ENCODE data around the gene COL1A2. TPM values are rescaled to one million over a fixed set of nuclear protein-coding genes. Genes with fewer than 3 reads are reported as not detected.

The COL1A2 gene
- total and polyA plus RNA-seq, 2 donors (not counting 1 experiment from before 2014, with no cell fraction given) = 0.46 to 0.47 TPM

GRCh38 chr7:94351703-94352102 is 43.0 kb upstream of the COL1A2 start:
- DNase-seq = peak; percentile 68
- ChIA-PET POLR2A (no interaction called here), CTCF (interaction anchor here (0.6 to 1.5 kb wide), 3 partner anchors 44 to 1339 kb away, joined by 3 to 4 read pairs (median 3); no protein-coding TSS in a partner anchor)
- Histone ChIP-seq H3K9me3 (ENCODE audit: control extremely low read depth in 1 of 3, control insufficient read depth in 2 of 3, insufficient read depth in 1 of 3, low read length in 2 of 3) (no peaks in the 10 kb centered on the region), H3K4me2 (replicated peaks; ENCODE audit: low read depth, low read length, poor library complexity, severe bottlenecking) (peak overlapping the region; percentile 44), H3K4me1 (ENCODE audit: control insufficient read depth in 2 of 2, insufficient read depth in 2 of 2, low read length in 2 of 2) (peaks cover 16 to 19% of the 10 kb centered on the region in 2 donors), H3K27ac (ENCODE audit: low read length in 2 of 2) (no peak overlapping the region), H4K20me1 (ENCODE audit: control insufficient read depth, insufficient read depth, low read length, poor library complexity, severe bottlenecking) (no peaks in the 10 kb centered on the region), H3K79me2 (ENCODE audit: control insufficient read depth, insufficient read depth, low read length) (no peaks in the 10 kb centered on the region), H3K27me3 (replicated peaks in 1 of 4; ENCODE audit: control extremely low read depth in 1 of 4, control insufficient read depth in 3 of 4, insufficient read depth in 4 of 4, low read length in 3 of 4) (no peaks in the 10 kb centered on the region), H3K4me3 (ENCODE audit: control extremely low read depth in 1 of 5, extremely low read depth in 1 of 5, insufficient read depth in 1 of 5, low read depth in 2 of 5, low read length in 4 of 5) (peak overlapping the region in 1 of 5 experiments; percentile 43), H3K9ac (ENCODE audit: low read length) (peak overlapping the region; percentile 10), H2AFZ (ENCODE audit: insufficient read depth, low read depth, low read length, poor library complexity, severe bottlenecking) (peak overlapping the region; percentile 36), H3K36me3 (replicated peaks in 1 of 2; ENCODE audit: control extremely low read depth in 1 of 2, control insufficient read depth in 1 of 2, extremely low read depth in 1 of 2, insufficient read depth in 2 of 2, low read length in 1 of 2) (no peaks in the 10 kb centered on the region)
- TF ChIP-seq CTCF (IDR thresholded peaks at IDR 0.05) = no peak
- no peak for TF ChIP-seq EZH2 (IDR thresholded peaks at IDR 0.05; ENCODE audit: borderline replicate concordance, insufficient read depth, low read depth, low read length, poor library complexity, severe bottlenecking)
- Mint-ChIP-seq H3K9me3 (ENCODE audit: insufficient read depth) (no peaks in the 10 kb centered on the region), H3K4me3 (peak overlapping the region; percentile 26), H3K27me3 (peaks cover 11% of the 10 kb centered on the region), H3K4me1 (peaks cover 28% of the 10 kb centered on the region), H3K27ac (peak overlapping the region; percentile 26)
- intact Hi-C loops (cut with micrococcal nuclease) = loop anchor here (5.0 kb wide), 1 partner anchor 299 kb away; no protein-coding TSS in a partner anchor
- ATAC-seq (ENCODE audit: low read depth) = peak; percentile 68
- WGBS (ENCODE audit: insufficient coverage) = 33% methylated on average over 1 of the region's 4 CpGs

DNA sequence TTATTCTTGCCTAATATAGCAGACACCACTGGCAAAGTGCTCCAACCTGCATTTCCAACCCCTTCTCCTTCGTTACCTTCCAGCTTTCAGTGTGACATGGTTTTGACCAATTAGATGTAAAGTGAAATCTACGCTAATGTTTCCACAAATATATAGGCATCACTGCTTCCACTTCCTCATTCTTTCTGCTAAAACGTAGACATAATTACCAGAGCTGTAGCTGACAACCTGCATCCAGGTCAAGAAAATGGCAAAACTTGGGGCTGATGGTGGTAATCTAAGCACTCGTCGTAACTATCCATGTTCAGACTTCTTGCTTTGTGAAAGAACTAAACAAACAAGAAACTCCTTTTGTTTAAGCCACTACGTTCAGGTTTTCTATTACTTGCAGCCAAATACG is 41.8 kb upstream of the COL1A2 start:
- Histone ChIP-seq H3K4me3 (ENCODE audit: control extremely low read depth in 1 of 5, extremely low read depth in 1 of 5, insufficient read depth in 1 of 5, low read depth in 2 of 5, low read length in 4 of 5) (peak overlapping the region in 3 of 5 experiments; percentile 29 to 43 (median 40)), H3K4me1 (ENCODE audit: control insufficient read depth in 2 of 2, insufficient read depth in 2 of 2, low read length in 2 of 2) (peaks cover 16 to 19% of the 10 kb centered on the region in 2 donors), H3K4me2 (replicated peaks; ENCODE audit: low read depth, low read length, poor library complexity, severe bottlenecking) (peak overlapping the region; percentile 44), H3K27ac (ENCODE audit: low read length in 2 of 2) (peak overlapping the region in 1 of 2 donors; percentile 12), H3K9ac (ENCODE audit: low read length) (peak overlapping the region; percentile 25), H3K79me2 (ENCODE audit: control insufficient read depth, insufficient read depth, low read length) (no peaks in the 10 kb centered on the region), H4K20me1 (ENCODE audit: control insufficient read depth, insufficient read depth, low read length, poor library complexity, severe bottlenecking) (no peaks in the 10 kb centered on the region), H3K36me3 (replicated peaks in 1 of 2; ENCODE audit: control extremely low read depth in 1 of 2, control insufficient read depth in 1 of 2, extremely low read depth in 1 of 2, insufficient read depth in 2 of 2, low read length in 1 of 2) (no peaks in the 10 kb centered on the region), H3K9me3 (ENCODE audit: control extremely low read depth in 1 of 3, control insufficient read depth in 2 of 3, insufficient read depth in 1 of 3, low read length in 2 of 3) (no peaks in the 10 kb centered on the region), H3K27me3 (replicated peaks in 1 of 4; ENCODE audit: control extremely low read depth in 1 of 4, control insufficient read depth in 3 of 4, insufficient read depth in 4 of 4, low read length in 3 of 4) (no peaks in the 10 kb centered on the region), H2AFZ (ENCODE audit: insufficient read depth, low read depth, low read length, poor library complexity, severe bottlenecking) (peak overlapping the region; percentile 38)
- no peaks in the 10 kb centered on the region for H3K9me3 Mint-ChIP-seq (ENCODE audit: insufficient read depth)
- 68% methylated on average over 4 of the region's 7 CpGs for whole genome bisulfite sequencing (ENCODE audit: insufficient coverage)
- H3K4me1 Mint-ChIP-seq = peaks cover 28% of the 10 kb centered on the region
- ChIA-PET POLR2A (no interaction called here), CTCF (interaction anchor here (1.2 kb wide), 1 partner anchor 43 kb away, joined by 3 read pairs; no protein-coding TSS in a partner anchor)
- H3K4me3 Mint-ChIP-seq = peak overlapping the region; percentile 70
- ATAC-seq (ENCODE audit: low read depth) = peak; percentile 56
- intact Hi-C loops (cut with micrococcal nuclease) = loop anchor here (5.0 kb wide), 1 partner anchor 301 kb away; no protein-coding TSS in a partner anchor
- TF ChIP-seq CTCF (IDR thresholded peaks at IDR 0.05) = no peak
- TF ChIP-seq EZH2 (IDR thresholded peaks at IDR 0.05; ENCODE audit: borderline replicate concordance, insufficient read depth, low read depth, low read length, poor library complexity, severe bottlenecking) = no peak
- H3K27ac Mint-ChIP-seq = peak overlapping the region; percentile 77
- peak; percentile 61 for DNase-seq
- H3K27me3 Mint-ChIP-seq = peaks cover 5% of the 10 kb centered on the region
